OCI-LY7 (cell line): ENCODE data around the gene STK16.

Source experiments
- EZH2phosphoT487 ChIP-seq: fragments of 200-600 bp; sonication (generic); IDR thresholded peaks from 2 replicates; pipeline ENCODE4 v1.6.1; 2018; ENCODE audit warnings: low read depth, borderline replicate concordance, mild to moderate bottlenecking, mixed run types, antibody characterized with exemption, low read length, moderate library complexity, mixed read lengths
- TF ChIP-seq, protein P1 (sequence below): fragments of 200-600 bp; sonication (generic); conservative IDR thresholded peaks from 2 replicates; pipeline ENCODE4 v1.5.1; 2014; ENCODE audit warnings: mild to moderate bottlenecking, antibody characterized with exemption, low read length, moderate library complexity, mixed read lengths

DNA sequence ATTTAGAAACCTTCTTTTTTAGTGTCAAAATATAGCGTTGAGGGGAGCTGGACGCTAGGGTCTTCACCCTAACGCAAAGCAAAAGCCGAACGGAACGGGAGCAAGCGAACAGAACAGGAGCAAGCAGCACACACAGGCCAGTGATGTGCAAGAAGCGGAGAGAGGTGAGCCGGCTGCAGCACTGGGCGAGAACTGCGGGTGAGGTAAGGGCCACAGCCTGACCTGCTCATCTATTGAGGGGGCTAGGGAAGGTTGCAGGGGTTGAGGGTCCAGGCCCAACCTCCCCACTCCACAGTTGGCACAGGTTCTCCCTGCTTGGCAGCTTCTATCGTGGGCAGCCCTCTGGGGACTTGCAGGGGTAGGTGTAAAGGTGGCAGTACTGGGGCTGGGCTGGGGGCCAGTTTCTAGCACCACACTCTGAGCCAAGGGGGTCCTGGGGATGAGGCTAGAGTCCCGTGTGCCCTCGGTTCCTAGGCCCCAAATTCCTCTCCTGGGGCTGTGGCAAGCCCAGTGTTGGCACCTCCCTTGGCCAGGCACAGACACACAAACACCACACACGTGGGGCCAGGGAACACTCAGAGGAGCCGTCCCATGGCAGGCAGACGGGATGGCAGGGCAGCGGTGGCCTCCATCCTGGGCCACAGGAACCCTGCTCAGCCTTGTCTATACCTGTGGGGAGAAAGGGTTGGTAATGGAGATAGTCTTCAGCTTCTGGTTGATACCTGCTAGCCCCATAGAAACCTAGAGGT is 25.3 kb upstream of the STK16 start:
- TF ChIP-seq, protein P1, sequence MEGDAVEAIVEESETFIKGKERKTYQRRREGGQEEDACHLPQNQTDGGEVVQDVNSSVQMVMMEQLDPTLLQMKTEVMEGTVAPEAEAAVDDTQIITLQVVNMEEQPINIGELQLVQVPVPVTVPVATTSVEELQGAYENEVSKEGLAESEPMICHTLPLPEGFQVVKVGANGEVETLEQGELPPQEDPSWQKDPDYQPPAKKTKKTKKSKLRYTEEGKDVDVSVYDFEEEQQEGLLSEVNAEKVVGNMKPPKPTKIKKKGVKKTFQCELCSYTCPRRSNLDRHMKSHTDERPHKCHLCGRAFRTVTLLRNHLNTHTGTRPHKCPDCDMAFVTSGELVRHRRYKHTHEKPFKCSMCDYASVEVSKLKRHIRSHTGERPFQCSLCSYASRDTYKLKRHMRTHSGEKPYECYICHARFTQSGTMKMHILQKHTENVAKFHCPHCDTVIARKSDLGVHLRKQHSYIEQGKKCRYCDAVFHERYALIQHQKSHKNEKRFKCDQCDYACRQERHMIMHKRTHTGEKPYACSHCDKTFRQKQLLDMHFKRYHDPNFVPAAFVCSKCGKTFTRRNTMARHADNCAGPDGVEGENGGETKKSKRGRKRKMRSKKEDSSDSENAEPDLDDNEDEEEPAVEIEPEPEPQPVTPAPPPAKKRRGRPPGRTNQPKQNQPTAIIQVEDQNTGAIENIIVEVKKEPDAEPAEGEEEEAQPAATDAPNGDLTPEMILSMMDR = no peak
- TF ChIP-seq EZH2phosphoT487 = no peak
